HG03108 (cell line): ENCODE measurements around the gene PPP3R2.
"Not testable (repeated sequence)": the region's sequence is repeated elsewhere in the genome, so short reads cannot be mapped to it uniquely, and the experiment has no call there.

Experiments
- ATAC-seq: cut with Tn5 transposase; IDR thresholded peaks from one replicate; pipeline ENCODE4 v1.9.1; 2021; ENCODE audit warnings: moderate library complexity; ENCODE audit not compliant: unreplicated experiment

The PPP3R2 gene

DNA sequence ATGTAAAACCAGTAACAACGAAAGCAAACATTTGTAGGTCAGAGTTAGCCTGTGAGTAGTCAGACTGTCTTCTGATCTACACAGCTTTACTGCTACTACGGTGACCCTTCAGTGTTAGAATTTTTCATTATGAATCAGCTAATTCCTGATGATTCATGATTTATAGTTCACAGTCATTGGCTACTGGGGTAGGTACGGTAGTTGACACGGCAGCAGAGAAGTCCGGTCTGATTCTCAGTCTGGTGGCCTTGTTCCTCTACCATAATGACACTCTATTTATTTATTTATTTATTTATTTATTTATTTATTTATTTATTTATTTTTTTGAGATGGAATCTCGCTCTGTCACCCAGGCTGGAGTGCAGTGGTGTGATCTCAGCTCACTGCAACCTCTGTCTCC is 4.7 kb downstream of the PPP3R2 start:
- not testable (repeated sequence) for ATAC-seq

- ATAC-seq, result no peak
These were observed 7.3 kb downstream of the PPP3R2 start for GRCh38 chr9:101587332-101588043.

GRCh38 chr9:101586651-101587050 is 8.1 kb downstream of the PPP3R2 start:
- ATAC-seq, result no peak

GRCh38 chr9:101585740-101586139 is 9.0 kb downstream of the PPP3R2 start:
- no peak for ATAC-seq

DNA sequence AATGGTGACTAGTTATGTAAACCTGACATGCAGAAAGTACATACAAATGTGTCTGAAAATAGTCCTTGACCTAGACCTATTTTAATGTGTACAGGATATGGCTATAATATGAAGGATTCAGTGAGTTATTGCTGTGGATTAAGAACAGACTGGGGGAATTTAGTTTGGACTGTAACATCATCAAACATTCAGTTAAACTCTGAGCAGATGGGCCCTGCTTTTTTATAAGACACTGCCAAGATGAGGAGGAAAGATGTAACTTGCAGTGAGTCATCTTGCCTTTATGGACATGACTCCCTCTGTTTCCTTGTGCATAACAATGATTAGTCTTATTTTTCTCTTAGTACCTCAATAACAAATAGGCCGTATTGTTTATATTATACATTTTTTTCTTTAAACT is 12.2 kb downstream of the PPP3R2 start:
- ATAC-seq, result no peak

- ATAC-seq, result no peak
These were observed 14.8 kb downstream of the PPP3R2 start for GRCh38 chr9:101579711-101580545.

GRCh38 chr9:101578378-101578777 is 16.4 kb downstream of the PPP3R2 start:
- ATAC-seq, result no peak

DNA sequence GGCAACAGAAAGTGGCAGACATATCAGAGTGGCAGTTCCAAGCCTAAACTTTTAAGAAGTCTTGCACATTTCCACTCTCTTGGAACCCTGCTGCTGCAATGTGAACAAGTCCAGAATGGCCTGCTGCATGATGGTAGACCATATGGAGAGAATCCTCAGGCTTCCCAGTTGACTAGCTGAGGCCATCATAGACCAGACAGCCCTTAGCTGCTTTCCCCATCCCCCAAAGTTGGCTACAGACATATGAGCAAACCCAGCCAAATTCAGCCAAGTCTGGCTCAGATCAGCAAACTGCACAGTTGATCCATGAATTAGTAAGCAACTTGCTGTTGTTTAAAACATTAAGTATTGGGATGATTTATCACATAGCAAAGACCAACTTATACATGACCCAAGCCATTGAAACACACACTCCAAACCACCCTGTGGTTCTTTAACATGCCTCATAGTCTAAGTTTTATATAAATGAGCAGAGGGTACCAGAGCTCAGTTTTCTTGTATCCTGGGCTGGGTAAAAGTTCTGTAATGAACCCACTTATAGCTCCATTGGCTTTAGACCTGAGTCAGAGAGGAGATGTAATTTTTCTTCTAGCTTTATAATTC is 19.9 kb downstream of the PPP3R2 start:
- ATAC-seq, result no peak

DNA sequence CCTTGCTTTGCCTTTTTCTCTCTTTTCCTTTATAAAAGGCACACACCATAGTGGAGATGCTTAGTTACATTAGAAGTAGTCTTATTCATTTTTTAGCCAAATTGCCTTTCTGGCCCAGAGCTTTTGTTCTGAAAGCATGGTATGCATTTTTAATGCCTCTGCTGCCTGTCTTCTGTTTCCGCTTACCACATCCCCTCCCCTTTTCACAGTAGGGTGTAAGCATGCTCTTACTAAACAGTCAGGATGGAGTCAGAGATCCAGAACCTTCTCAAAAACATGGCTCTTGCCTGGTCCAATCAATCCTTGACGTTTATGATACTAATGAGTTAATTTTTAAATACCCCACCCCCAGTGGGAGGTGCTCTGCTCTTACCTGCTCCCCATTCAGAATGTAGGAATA is 22.5 kb downstream of the PPP3R2 start:
- ATAC-seq, result no peak

- ATAC-seq, result no peak
These were observed 23.7 kb downstream of the PPP3R2 start for GRCh38 chr9:101571114-101571513.

DNA sequence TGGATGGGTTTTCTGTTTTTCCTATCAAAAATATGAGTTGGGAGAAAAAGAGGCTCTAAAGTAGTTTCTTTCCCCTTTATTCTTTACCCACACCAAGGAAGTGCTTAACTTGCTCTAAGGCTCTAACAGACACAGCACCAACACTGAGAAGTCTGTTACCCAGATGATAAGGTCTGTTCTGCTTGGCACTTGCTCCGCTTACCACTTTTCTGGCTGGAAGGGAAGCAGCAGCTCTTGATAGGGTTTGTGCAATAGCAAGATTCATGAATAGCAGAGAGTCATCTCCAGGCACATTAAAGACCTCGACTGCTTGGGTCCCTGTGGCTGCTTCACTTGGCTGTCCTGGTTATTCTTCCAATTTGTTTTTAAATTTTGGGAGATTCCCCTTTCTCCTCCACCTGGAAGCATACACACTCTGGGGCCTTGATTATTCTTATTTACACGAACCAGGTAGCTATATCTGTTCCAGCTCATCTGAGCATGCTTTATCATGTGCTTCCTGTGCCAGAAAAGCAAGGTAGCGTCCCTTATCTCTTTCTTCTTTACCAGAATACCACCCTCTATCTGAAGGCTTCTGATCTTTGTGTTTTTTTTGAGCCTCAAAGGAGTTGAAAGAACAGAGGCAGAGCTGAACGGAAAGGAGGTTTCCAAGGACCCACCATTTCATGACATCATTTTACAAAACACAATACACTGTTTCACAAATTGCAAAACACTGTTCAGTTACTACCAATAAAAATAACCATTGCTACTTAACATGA is 24.8 kb downstream of the PPP3R2 start:
- ATAC-seq, result no peak

GRCh38 chr9:101567725-101568350 is 26.9 kb downstream of the PPP3R2 start:
- no peak for ATAC-seq

DNA sequence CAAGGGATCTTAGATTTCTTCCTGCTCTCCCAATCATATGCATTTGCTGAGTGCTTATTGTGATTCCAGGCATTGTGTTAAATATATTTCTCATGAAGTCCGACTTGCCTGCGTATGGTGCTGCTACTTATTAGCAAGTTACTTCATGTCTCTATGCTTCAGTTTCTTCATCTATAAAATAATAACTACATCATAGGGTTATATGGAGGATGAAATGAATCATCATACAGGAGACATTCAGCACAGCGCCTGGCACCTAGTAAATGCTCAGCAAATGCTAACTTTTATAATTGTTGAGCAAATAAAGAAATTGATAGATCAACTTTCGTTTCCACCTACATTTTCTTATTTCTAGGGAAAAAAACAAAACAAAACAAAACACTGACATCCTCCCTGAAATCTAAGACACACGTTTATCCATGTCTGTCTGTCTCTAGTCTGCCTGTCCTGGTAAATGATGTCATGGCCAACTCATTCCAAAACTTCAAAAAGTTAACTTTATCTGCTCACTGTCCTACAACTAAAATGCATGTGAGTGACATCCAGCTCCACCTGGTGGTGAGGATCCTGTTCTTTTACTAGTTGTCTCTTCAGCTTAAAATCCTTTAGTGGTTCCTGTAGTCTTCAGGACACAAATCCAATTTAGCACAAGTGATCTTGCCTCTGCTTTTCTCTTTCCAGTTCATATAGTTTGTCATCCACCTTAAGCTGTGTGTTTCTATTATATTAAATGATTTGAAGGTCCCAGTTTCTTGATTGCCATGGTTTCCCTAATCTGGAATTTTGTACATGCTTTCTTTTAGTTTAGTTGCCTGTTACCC is 27.7 kb downstream of the PPP3R2 start:
- no peak for ATAC-seq

- no peak for ATAC-seq
These were observed 30.5 kb downstream of the PPP3R2 start for GRCh38 chr9:101564252-101564651.

- ATAC-seq, result no peak
These were observed 31.8 kb downstream of the PPP3R2 start for GRCh38 chr9:101562966-101563365.

- no peak for ATAC-seq
These were observed 33.0 kb downstream of the PPP3R2 start for GRCh38 chr9:101561740-101562139.

- not testable (repeated sequence) for ATAC-seq
These were observed 45.2 kb downstream of the PPP3R2 start for GRCh38 chr9:101549472-101550098.

DNA sequence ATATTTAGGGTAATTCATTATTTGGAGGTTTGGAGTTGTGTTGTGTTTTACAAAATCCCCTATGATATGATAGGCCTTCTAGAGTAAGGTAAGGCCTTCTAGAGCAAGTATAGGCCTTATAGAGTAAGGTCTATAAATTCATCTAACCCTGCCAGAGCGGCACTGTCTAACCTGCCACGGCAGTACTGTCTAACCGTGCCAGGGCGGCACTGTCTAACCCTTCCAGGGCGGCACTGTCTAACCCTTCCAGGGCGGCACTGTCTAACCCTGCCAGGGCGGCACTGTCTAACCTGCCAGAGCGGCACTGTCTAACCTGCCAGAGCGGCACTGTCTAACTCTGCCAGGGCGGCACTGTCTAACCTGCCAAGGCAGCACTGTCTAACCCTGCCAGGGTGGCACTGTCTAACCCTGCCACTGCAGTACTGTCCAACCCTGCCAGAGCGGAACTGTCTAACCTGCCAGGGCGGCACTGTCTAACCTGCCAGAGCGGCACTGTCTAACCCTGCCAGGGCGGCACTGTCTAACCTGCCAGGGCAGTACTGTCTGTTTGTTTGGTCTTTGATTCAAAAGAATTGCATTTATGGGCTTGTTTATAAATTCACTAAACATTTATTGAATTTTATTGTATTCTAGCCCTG is 51.6 kb downstream of the PPP3R2 start:
- ATAC-seq, result no peak
